HEK293 (cell line): Measurements from ENCODE around the gene KLK5.

Experiments
- ATF2 ChIP-seq: fragments of 450-650 bp; formaldehyde crosslinking; IDR thresholded peaks from 2 replicates; pipeline ENCODE4 v1.5.1; 2016; ENCODE audit warnings: missing biosample characterization, missing genetic modification characterization, low read depth
- REPIN1 ChIP-seq: fragments of 450-650 bp; formaldehyde crosslinking; IDR thresholded peaks from 2 replicates; pipeline ENCODE4 v1.5.1; 2017; ENCODE audit warnings: missing biosample characterization, missing genetic modification characterization, low read depth
- ZSCAN30 ChIP-seq: fragments of 450-650 bp; IDR thresholded peaks from 2 replicates; pipeline ENCODE4 v1.5.1; 2018; ENCODE audit warnings: missing biosample characterization, mild to moderate bottlenecking, missing genetic modification characterization, moderate library complexity

- TF ChIP-seq ZSCAN30 (no peak), REPIN1 (tag by site-specific recombination) (no peak), ATF2 (tag by site-specific recombination) (no peak)
These were observed 26.7 kb downstream of the KLK5 start for GRCh38 chr19:50926144-50926543.
